ENCODE results near the gene PRIMPOL. TPM values are rescaled to one million over a fixed set of nuclear protein-coding genes. Genes with fewer than 3 reads are reported as not detected.
"Not testable (repeated sequence)": the region's sequence is repeated elsewhere in the genome, so short reads cannot be mapped to it uniquely, and the experiment has no call there.

PRIMPOL gene
- total and polyA plus RNA-seq, 2 experiments from 2014 or later: 18.5 to 30.1 TPM

- H3K4me1 ChIP-seq (ENCODE audit: low read depth): peaks cover 11% of the 10 kb centered on the region
- H3K27me3 ChIP-seq: no peaks in the 10 kb centered on the region
- DNase-seq (ENCODE audit: low read depth in 1 of 2, low spot score in 1 of 2): peak; percentile 99
- no peaks in the 10 kb centered on the region for H3K36me3 ChIP-seq
- H3K27ac ChIP-seq: peak within 1 kb of the TSS; percentile 70
- no peak for TF ChIP-seq CTCF (IDR thresholded peaks at IDR 0.05; ENCODE audit: low read depth, low read length)
- peak within 1 kb of the TSS; percentile 75 for H3K4me3 ChIP-seq
- H3K9me3 ChIP-seq (ENCODE audit: low read depth): no peaks in the 10 kb centered on the region
Observed at GRCh38 chr4:184733654-184734524, 84.4 kb downstream of the PRIMPOL start, which contains the start of gene CENPU. CENPU (minus strand) TSS chr4:184734096; CDS start chr4:184734062, 34 bp downstream.

GRCh38 chr4:184734758-184735157 is 85.2 kb downstream of the PRIMPOL start:
- H3K9me3 ChIP-seq (ENCODE audit: low read depth): no peaks in the 10 kb centered on the region
- H3K36me3 ChIP-seq: no peaks in the 10 kb centered on the region
- no peak for DNase-seq (ENCODE audit: low read depth in 1 of 2, low spot score in 1 of 2)
- H3K4me1 ChIP-seq (ENCODE audit: low read depth): peaks cover 11% of the 10 kb centered on the region
- TF ChIP-seq CTCF (IDR thresholded peaks at IDR 0.05; ENCODE audit: low read depth, low read length): no peak
- H3K4me3 ChIP-seq: peak overlapping the region; percentile 20
- no peaks in the 10 kb centered on the region for H3K27me3 ChIP-seq
- peak overlapping the region; percentile 70 for H3K27ac ChIP-seq

GRCh38 chr4:184739575-184739974 is 90.0 kb downstream of the PRIMPOL start:
- not testable (repeated sequence) for H3K27me3 ChIP-seq; H3K4me3 ChIP-seq; H3K27ac ChIP-seq; H3K9me3 ChIP-seq (ENCODE audit: low read depth); DNase-seq (ENCODE audit: low read depth in 1 of 2, low spot score in 1 of 2); H3K36me3 ChIP-seq; H3K4me1 ChIP-seq (ENCODE audit: low read depth)

GRCh38 chr4:184740980-184741391 is 91.4 kb downstream of the PRIMPOL start:
- no peaks in the 10 kb centered on the region for H3K27me3 ChIP-seq
- DNase-seq (ENCODE audit: low read depth in 1 of 2, low spot score in 1 of 2): no peak
- no peaks in the 10 kb centered on the region for H3K36me3 ChIP-seq
- no peak overlapping the region for H3K4me3 ChIP-seq
- TF ChIP-seq CTCF (IDR thresholded peaks at IDR 0.05; ENCODE audit: low read depth, low read length): no peak
- no peaks in the 10 kb centered on the region for H3K9me3 ChIP-seq (ENCODE audit: low read depth)
- H3K4me1 ChIP-seq (ENCODE audit: low read depth): peaks cover 1% of the 10 kb centered on the region
- no peak overlapping the region for H3K27ac ChIP-seq

GRCh38 chr4:184741651-184742050 is 92.1 kb downstream of the PRIMPOL start:
- H3K4me1 ChIP-seq (ENCODE audit: low read depth); DNase-seq (ENCODE audit: low read depth in 1 of 2, low spot score in 1 of 2); H3K4me3 ChIP-seq; H3K27me3 ChIP-seq; H3K36me3 ChIP-seq; H3K27ac ChIP-seq; H3K9me3 ChIP-seq (ENCODE audit: low read depth): not testable (repeated sequence)

- H3K27me3 ChIP-seq: no peaks in the 10 kb centered on the region
- H3K4me3 ChIP-seq: no peak overlapping the region
- H3K27ac ChIP-seq: no peak overlapping the region
- H3K4me1 ChIP-seq (ENCODE audit: low read depth): peaks cover 15% of the 10 kb centered on the region
- H3K36me3 ChIP-seq: no peaks in the 10 kb centered on the region
- H3K9me3 ChIP-seq (ENCODE audit: low read depth): no peaks in the 10 kb centered on the region
- DNase-seq (ENCODE audit: low read depth in 1 of 2, low spot score in 1 of 2): no peak
- no peak for TF ChIP-seq CTCF (IDR thresholded peaks at IDR 0.05; ENCODE audit: low read depth, low read length)
Observed at GRCh38 chr4:184743650-184744049, 94.1 kb downstream of the PRIMPOL start.

Measured in cardiac muscle cell (in vitro differentiated cells and primary cell).